ENCODE measurements around the gene TCF4.

GRCh38 chr18:55552526-55553189, 35.3 kb downstream of the TCF4 start:
- TF ChIP-seq POLR2AphosphoS5 (IDR thresholded peaks at IDR 0.05; ENCODE audit: low read depth) (no peak), CTCF (conservative IDR thresholded peaks at IDR 0.05; ENCODE audit: low read depth in 2 of 2) (no peak), ETS1 (IDR thresholded peaks at IDR 0.05) (no peak), EZH2phosphoT487 (IDR thresholded peaks at IDR 0.05; ENCODE audit: unreplicated experiment) (no peak), JUNB (IDR thresholded peaks at IDR 0.05; ENCODE audit: unreplicated experiment) (no peak), EZH2 (IDR thresholded peaks at IDR 0.05; ENCODE audit: low read depth, unreplicated experiment) (no peak)
- TF ChIP-seq, protein P1, sequence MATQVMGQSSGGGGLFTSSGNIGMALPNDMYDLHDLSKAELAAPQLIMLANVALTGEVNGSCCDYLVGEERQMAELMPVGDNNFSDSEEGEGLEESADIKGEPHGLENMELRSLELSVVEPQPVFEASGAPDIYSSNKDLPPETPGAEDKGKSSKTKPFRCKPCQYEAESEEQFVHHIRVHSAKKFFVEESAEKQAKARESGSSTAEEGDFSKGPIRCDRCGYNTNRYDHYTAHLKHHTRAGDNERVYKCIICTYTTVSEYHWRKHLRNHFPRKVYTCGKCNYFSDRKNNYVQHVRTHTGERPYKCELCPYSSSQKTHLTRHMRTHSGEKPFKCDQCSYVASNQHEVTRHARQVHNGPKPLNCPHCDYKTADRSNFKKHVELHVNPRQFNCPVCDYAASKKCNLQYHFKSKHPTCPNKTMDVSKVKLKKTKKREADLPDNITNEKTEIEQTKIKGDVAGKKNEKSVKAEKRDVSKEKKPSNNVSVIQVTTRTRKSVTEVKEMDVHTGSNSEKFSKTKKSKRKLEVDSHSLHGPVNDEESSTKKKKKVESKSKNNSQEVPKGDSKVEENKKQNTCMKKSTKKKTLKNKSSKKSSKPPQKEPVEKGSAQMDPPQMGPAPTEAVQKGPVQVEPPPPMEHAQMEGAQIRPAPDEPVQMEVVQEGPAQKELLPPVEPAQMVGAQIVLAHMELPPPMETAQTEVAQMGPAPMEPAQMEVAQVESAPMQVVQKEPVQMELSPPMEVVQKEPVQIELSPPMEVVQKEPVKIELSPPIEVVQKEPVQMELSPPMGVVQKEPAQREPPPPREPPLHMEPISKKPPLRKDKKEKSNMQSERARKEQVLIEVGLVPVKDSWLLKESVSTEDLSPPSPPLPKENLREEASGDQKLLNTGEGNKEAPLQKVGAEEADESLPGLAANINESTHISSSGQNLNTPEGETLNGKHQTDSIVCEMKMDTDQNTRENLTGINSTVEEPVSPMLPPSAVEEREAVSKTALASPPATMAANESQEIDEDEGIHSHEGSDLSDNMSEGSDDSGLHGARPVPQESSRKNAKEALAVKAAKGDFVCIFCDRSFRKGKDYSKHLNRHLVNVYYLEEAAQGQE (IDR thresholded peaks at IDR 0.05; ENCODE audit: unreplicated experiment), result no peak

Data from GM23338 (cell line).